22Rv1 (cell line): Measurements from ENCODE around the gene PDZRN4.

Source experiments
- CTCF ChIP-seq: fragments of 450-650 bp; IDR thresholded peaks from 2 replicates; pipeline ENCODE4 v1.5.1; 2017; ENCODE audit warnings: mild to moderate bottlenecking
- ZFX ChIP-seq: fragments of 450-650 bp; IDR thresholded peaks from 2 replicates; pipeline ENCODE4 v1.6.1; 2017; ENCODE audit warnings: antibody characterized with exemption, borderline replicate concordance

DNA sequence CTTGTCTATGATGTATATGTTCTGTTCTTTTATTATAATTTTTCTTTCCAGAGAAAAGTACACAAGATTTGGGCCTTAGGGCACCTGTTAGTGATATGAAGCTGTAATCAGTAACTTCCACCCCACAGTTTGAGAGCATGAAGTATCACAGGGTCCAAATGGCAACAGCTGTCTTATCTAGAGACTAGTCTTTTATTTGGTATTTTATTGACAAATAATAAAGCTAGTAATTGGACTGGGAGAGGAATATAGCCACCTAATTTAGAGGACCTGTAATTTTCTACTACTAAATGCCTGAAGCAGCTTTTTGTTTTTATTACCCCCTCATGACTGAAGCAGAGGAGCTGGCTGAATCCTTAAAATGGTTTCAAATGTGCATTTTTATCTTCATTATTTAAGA lies 174.8 kb downstream of the PDZRN4 start:
- no peak for TF ChIP-seq ZFX
- TF ChIP-seq CTCF, result no peak
